UCSD-AML1 (cell line): ENCODE measurements around the gene GNA15.

Experiments
- DNase-seq: peaks from one replicate; lab custom pipeline; 2025; ENCODE audit not compliant: unreplicated experiment; lab: John Stamatoyannopoulos, UW

GNA15 gene

GRCh38 chr19:3206216-3206953, 70.6 kb downstream of the GNA15 start:
- DNase-seq, result no peak

DNA sequence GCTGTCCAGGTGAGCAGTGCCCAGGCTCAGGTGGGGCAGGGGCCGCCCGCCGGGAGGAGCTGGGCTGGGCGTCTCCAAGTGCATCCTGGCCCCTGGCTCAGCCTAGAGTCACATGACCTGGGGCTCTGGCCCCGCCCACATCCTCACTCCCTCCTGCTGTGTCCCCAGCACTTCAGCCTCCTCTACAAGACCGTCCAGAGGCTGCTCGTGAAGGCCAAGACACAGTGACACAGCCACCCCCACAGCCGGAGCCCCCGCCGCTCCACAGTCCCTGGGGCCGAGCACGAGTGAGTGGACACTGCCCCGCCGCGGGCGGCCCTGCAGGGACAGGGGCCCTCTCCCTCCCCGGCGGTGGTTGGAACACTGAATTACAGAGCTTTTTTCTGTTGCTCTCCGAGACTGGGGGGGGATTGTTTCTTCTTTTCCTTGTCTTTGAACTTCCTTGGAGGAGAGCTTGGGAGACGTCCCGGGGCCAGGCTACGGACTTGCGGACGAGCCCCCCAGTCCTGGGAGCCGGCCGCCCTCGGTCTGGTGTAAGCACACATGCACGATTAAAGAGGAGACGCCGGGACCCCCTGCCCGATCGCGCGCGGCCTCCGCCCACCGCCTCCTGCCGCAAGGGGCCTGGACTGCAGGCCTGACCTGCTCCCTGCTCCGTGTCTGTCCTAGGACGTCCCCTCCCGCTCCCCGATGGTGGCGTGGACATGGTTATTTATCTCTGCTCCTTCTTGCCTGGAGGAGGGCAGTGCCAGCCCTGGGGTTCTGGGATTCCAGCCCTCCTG, 71.8 kb downstream of the GNA15 start:
- DNase-seq, result no peak

GRCh38 chr19:3208317-3209207, 72.7 kb downstream of the GNA15 start:
- DNase-seq, result no peak

GRCh38 chr19:3210347-3211017, 74.6 kb downstream of the GNA15 start:
- peak; percentile 43 for DNase-seq

DNA sequence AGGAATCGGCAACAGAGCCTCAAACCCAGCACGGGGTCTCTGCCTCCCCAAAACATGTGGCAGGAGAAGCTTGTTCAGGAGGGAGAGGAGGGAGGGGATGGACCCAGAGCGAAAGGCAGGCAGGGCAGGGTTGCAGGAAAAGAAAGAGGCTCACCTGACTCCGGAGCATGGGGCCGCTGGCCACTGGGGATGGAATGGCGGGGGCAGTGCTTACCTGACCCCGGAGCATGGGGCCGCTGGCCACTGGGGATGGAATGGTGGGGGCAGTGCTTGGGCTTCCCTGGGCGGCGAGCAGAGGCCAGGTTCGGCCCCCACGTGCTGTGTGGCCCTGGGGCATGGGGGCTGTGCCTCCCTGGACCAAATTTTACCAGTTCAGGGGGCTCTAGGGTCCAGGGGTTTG, 75.4 kb downstream of the GNA15 start:
- DNase-seq, result no peak

DNA sequence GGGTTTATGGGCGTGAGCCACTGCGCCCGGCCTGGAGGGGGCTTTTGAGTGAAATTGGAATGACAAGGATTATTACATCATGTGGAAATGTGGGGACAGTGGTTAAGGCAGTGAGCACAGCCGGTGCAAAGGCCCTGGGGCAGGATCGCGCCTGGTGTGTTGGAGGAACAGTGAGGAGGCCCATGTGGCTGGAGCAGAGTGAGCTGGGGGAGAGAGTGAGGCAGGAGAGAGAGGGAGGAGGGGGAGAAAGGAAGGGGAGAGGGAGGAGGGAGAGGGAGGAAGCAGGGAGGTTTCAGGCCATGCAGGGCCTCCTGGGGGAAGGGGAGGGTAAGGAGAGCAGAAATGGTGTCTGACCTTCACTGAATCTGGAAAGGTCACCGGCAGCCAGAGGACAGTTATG, 77.3 kb downstream of the GNA15 start:
- DNase-seq, result no peak
